ENCODE results near the gene IL21R. TPM values are rescaled to one million over a fixed set of nuclear protein-coding genes. Genes with fewer than 3 reads are reported as not detected.

IL21R gene
- total and polyA plus RNA-seq, 9 of the 15 experiments (the other 6 are each of a cell fraction or from before 2014, with no cell fraction given), result 0.04 to 0.34 (median 0.18) TPM; not detected in 1

- H4K20me1 ChIP-seq (replicated peaks; ENCODE audit: control insufficient read depth, insufficient read depth, low read length), result no peaks in the 10 kb centered on the region
- no TSS peak for BruUV-seq (replicated peaks)
- H3K4me3 ChIP-seq, result no peak overlapping the region
- no peaks in the 10 kb centered on the region for H3K79me2 ChIP-seq (ENCODE audit: control insufficient read depth, insufficient read depth, low read length)
- no peaks in the 10 kb centered on the region for H3K9me1 ChIP-seq (ENCODE audit: control insufficient read depth, insufficient read depth, low read length)
- DNase-seq (ENCODE audit: extremely low read depth in 1 of 4, low spot score in 3 of 4), result no peak
- FAIRE-seq, result no peak
- no peak overlapping the region for H3K9ac ChIP-seq (ENCODE audit: insufficient read depth in 1 of 2, low read depth in 2 of 2, low read length in 2 of 2)
- peaks cover 10 to 36% of the 10 kb centered on the region in 2 experiments for H3K27me3 ChIP-seq (ENCODE audit: control insufficient read depth in 2 of 2, insufficient read depth in 2 of 2, low read length in 2 of 2)
- H3K36me3 ChIP-seq (ENCODE audit: control insufficient read depth, insufficient read depth, low read length), result no peaks in the 10 kb centered on the region
- H3K4me1 ChIP-seq (replicated peaks in 1 of 2; ENCODE audit: control insufficient read depth in 2 of 2, insufficient read depth in 2 of 2, low read length in 2 of 2), result no peaks in the 10 kb centered on the region; a peak in 1 of 5 replicates
- intact Hi-C loops (cut with micrococcal nuclease), result no loop called here
- TF ChIP-seq BCOR (IDR thresholded peaks at IDR 0.05) (0 out of 2 replicates have a peak, but pooled peaks have one; percentile 32), RBM25 (IDR thresholded peaks at IDR 0.05; ENCODE audit: low read depth, low read length, severe bottlenecking) (peak; percentile 79), ZBTB9 (CRISPR knock-in tag; IDR thresholded peaks at IDR 0.05) (no peak), SLC30A9 (CRISPR knock-in tag; IDR thresholded peaks at IDR 0.05) (no peak)
- no peak overlapping the region for H2AFZ ChIP-seq (ENCODE audit: low read depth, low read length)
- H3K27ac ChIP-seq (ENCODE audit: extremely low read depth, low read depth, low read length), result no peak overlapping the region
- ChIA-PET CTCF (ENCODE audit: low intra/inter-chr PET ratio) (no interaction called here), POLR2A (no interaction called here)
- no peaks in the 10 kb centered on the region for H3K9me3 ChIP-seq (replicated peaks; ENCODE audit: control insufficient read depth, insufficient read depth, low read depth, low read length)
- ATAC-seq, result no peak
- H3K4me2 ChIP-seq (ENCODE audit: insufficient read depth, low read length), result no peak overlapping the region
- WGBS (ENCODE audit: insufficient coverage, low coverage, missing lambda C conversion rate), result 0% methylated on average over 4 of the region's 4 CpGs
- in situ Hi-C loops (cut with MboI), result no loop called here
Measured at GRCh38 chr16:27386674-27387073, 15.3 kb upstream of the IL21R start.

GRCh38 chr16:27387724-27388123 is 14.2 kb upstream of the IL21R start:
- POLR2A ChIA-PET, result interaction anchor here (0.6 kb wide), 1 partner anchor 18 kb away, joined by 3 read pairs; no protein-coding TSS in a partner anchor
- TF ChIP-seq ZNF24 (IDR thresholded peaks at IDR 0.05), result no peak
- TF ChIP-seq XRCC5 (IDR thresholded peaks at IDR 0.05; ENCODE audit: low read depth, low read length), result no peak
- TF ChIP-seq ZFP1 (CRISPR knock-in tag; IDR thresholded peaks at IDR 0.05), result no peak
- no peak for TF ChIP-seq GTF2F1 (IDR thresholded peaks at IDR 0.05; ENCODE audit: low read depth, low read length)
- no peak for TF ChIP-seq MED1 (CRISPR knock-in tag; IDR thresholded peaks at IDR 0.05; ENCODE audit: borderline replicate concordance)
- no peak for TF ChIP-seq BRCA1 (IDR thresholded peaks at IDR 0.05)
- no peak for TF ChIP-seq BRCA1 (CRISPR knock-in tag; IDR thresholded peaks at IDR 0.05)
- no peak for TF ChIP-seq SIRT6 (IDR thresholded peaks at IDR 0.05; ENCODE audit: low read depth, low read length)
- TF ChIP-seq ZNF277 (CRISPR knock-in tag; IDR thresholded peaks at IDR 0.05; ENCODE audit: borderline replicate concordance), result no peak
- TF ChIP-seq SMAD4 (CRISPR knock-in tag; conservative IDR thresholded peaks at IDR 0.05), result no peak
- TF ChIP-seq SREBF2 (CRISPR knock-in tag; IDR thresholded peaks at IDR 0.05), result no peak
- TF ChIP-seq ARNT (IDR thresholded peaks at IDR 0.05), result no peak

More at GRCh38 chr16:27387724-27388123, 14.2 kb upstream of the IL21R start:
- no TSS peak for BruUV-seq (replicated peaks)
- Histone ChIP-seq H3K4me1 (replicated peaks in 1 of 2; ENCODE audit: control insufficient read depth in 2 of 2, insufficient read depth in 2 of 2, low read length in 2 of 2) (no peaks in the 10 kb centered on the region; a peak in 1 of 5 replicates), H3K9ac (ENCODE audit: insufficient read depth in 1 of 2, low read depth in 2 of 2, low read length in 2 of 2) (no peak overlapping the region), H3K9me3 (replicated peaks; ENCODE audit: control insufficient read depth, insufficient read depth, low read depth, low read length) (no peaks in the 10 kb centered on the region), H4K20me1 (replicated peaks; ENCODE audit: control insufficient read depth, insufficient read depth, low read length) (no peaks in the 10 kb centered on the region), H3K27me3 (ENCODE audit: control insufficient read depth in 2 of 2, insufficient read depth in 2 of 2, low read length in 2 of 2) (peaks cover 10 to 31% of the 10 kb centered on the region in 2 experiments), H3K36me3 (ENCODE audit: control insufficient read depth, insufficient read depth, low read length) (no peaks in the 10 kb centered on the region), H2AFZ (ENCODE audit: low read depth, low read length) (no peak overlapping the region), H3K9me1 (ENCODE audit: control insufficient read depth, insufficient read depth, low read length) (no peaks in the 10 kb centered on the region), H3K79me2 (ENCODE audit: control insufficient read depth, insufficient read depth, low read length) (no peaks in the 10 kb centered on the region), H3K4me3 (no peak overlapping the region), H3K4me2 (ENCODE audit: insufficient read depth, low read length) (no peak overlapping the region), H3K27ac (ENCODE audit: extremely low read depth, low read depth, low read length) (no peak overlapping the region)
- 0% methylated on average over 1 of the region's 1 CpG for WGBS (ENCODE audit: insufficient coverage, low coverage, missing lambda C conversion rate)
- no peak for DNase-seq (ENCODE audit: extremely low read depth in 1 of 4, low spot score in 3 of 4)
- no peak for FAIRE-seq
- in situ Hi-C loops (cut with MboI), result no loop called here
- ATAC-seq, result no peak
- intact Hi-C loops (cut with micrococcal nuclease), result no loop called here
- CTCF ChIA-PET (ENCODE audit: low intra/inter-chr PET ratio), result no interaction called here
